K562 (cell line): ENCODE results near the gene LRRC41. TPM values are rescaled to one million over a fixed set of nuclear protein-coding genes. Genes with fewer than 3 reads are reported as not detected.

Source experiments
- ATAC-seq: fragments of 200-7000 bp; cut with Tn5 transposase; 3 replicates; pipeline ENCODE4 v1.9.1; 2020; ENCODE audit warnings: moderate library complexity
- BruUV-seq: library from RNA; stranded (reverse); fragments of 400-500 nt; replicated peaks from 2 replicates; lab custom pipeline; 2021; lab: Mats Ljungman, UMichigan
- CTCF ChIA-PET: fragments of 300-600 bp; formaldehyde crosslinking; extraction: SDS; loops from one replicate; lab custom pipeline; 2021; ENCODE audit warnings: low intra/inter-chr PET ratio; lab: Yijun Ruan, JAX
- POLR2A ChIA-PET: fragments of 300-600, 350-650 bp; sonication (Branson Sonifier 250); formaldehyde crosslinking; extraction: SDS; loops from one replicate; lab custom pipeline; 2021; ENCODE audit warnings: antibody characterized with exemption, inconsistent platforms; lab: Yijun Ruan, JAX
- DNase-seq, 4 experiments: peaks; one replicate each; pipeline versions ENCODE4 v3.0.0 to v3.0.0-alpha.2; 2011 to 2018; ENCODE audit warnings: low spot score in 3 of 4, mixed read lengths in 3 of 4; ENCODE audit errors: extremely low read depth in 1 of 4
- FAIRE-seq: peaks from 2 replicates; lab custom pipeline; 2011; peaks lifted over from hg19 to GRCh38; lab: Jason Lieb, UNC
- H2AFZ ChIP-seq: 2 replicates; pipeline ENCODE4 v1.6.0; 2011; ENCODE audit warnings: low read depth, low read length, control low read depth, inconsistent platforms
- H3K27ac ChIP-seq: fragments of 200-600 bp; 3 replicates; pipeline ENCODE4 v1.8.0; 2011; ENCODE audit warnings: low read depth, mild to moderate bottlenecking, control low read depth, inconsistent platforms, low read length, moderate library complexity, mixed read lengths; ENCODE audit errors: extremely low read depth
- H3K27me3 ChIP-seq, 2 experiments: fragments of 300-600 bp in 1 of 2; 2 replicates in 1 of 2; 3 replicates in 1 of 2; pipeline versions ENCODE4 v1.6.0 to v1.8.0; 2011; ENCODE audit warnings: inconsistent platforms in 2 of 2, low read length in 2 of 2, mild to moderate bottlenecking in 1 of 2, mixed read lengths in 1 of 2, moderate library complexity in 1 of 2; ENCODE audit not compliant: control insufficient read depth in 2 of 2, insufficient read depth in 2 of 2
- H3K36me3 ChIP-seq: fragments of 300-600 bp; 3 replicates; pipeline ENCODE4 v1.8.0; 2011; ENCODE audit warnings: mild to moderate bottlenecking, low read length, inconsistent platforms; ENCODE audit not compliant: control insufficient read depth, insufficient read depth
- H3K4me1 ChIP-seq, 2 experiments: fragments of 200-600 bp in 1 of 2; replicated peaks in 1 of 2; 2 replicates in 1 of 2; 3 replicates in 1 of 2; pipeline versions ENCODE4 v1.5.1 to v1.8.0; 2011; ENCODE audit warnings: inconsistent platforms in 2 of 2, low read length in 2 of 2, mild to moderate bottlenecking in 1 of 2, mixed read lengths in 1 of 2, moderate library complexity in 1 of 2; ENCODE audit not compliant: control insufficient read depth in 2 of 2, insufficient read depth in 2 of 2
- H3K4me2 ChIP-seq: 2 replicates; pipeline ENCODE4 v1.6.1; 2011; ENCODE audit warnings: low read length, control low read depth, inconsistent platforms, mixed read lengths; ENCODE audit not compliant: insufficient read depth
- H3K4me3 ChIP-seq: fragments of 200-600 bp; sonication (generic), shearing (Covaris generic); 2 replicates; pipeline ENCODE4 v1.5.1; 2016; ENCODE audit warnings: control low read depth, inconsistent platforms
- H3K79me2 ChIP-seq: fragments of 200-600 bp; 3 replicates; pipeline ENCODE4 v1.8.0; 2011; ENCODE audit warnings: low read length, inconsistent platforms; ENCODE audit not compliant: control insufficient read depth, insufficient read depth
- H3K9ac ChIP-seq, 2 experiments: 2 replicates each; pipeline versions ENCODE4 v1.6.0 to v1.6.1; 2011; ENCODE audit warnings: low read depth in 2 of 2, low read length in 2 of 2, control low read depth in 1 of 2, inconsistent platforms in 1 of 2, mild to moderate bottlenecking in 1 of 2, mixed read lengths in 1 of 2; ENCODE audit not compliant: insufficient read depth in 1 of 2
- H3K9me1 ChIP-seq: one replicate; pipeline ENCODE4 v1.6.0; 2011; ENCODE audit warnings: inconsistent platforms, mild to moderate bottlenecking, low read length, moderate library complexity; ENCODE audit not compliant: control insufficient read depth, insufficient read depth
- H3K9me3 ChIP-seq: replicated peaks from 2 replicates; pipeline ENCODE4 v1.5.1; 2011; ENCODE audit warnings: low read depth, low read length, inconsistent platforms; ENCODE audit not compliant: control insufficient read depth, insufficient read depth
- H4K20me1 ChIP-seq: replicated peaks from 2 replicates; pipeline ENCODE4 v1.6.1; 2011; ENCODE audit warnings: low read length, inconsistent platforms, mixed read lengths; ENCODE audit not compliant: control insufficient read depth, insufficient read depth
- ATF1 ChIP-seq, 2 experiments: fragments of 450-650 bp in 1 of 2; IDR thresholded peaks; 2 replicates each; pipeline ENCODE4 v1.6.1; 2016; ENCODE audit warnings: missing compliant biosample characterization in 1 of 2, missing genetic modification characterization in 1 of 2
- KAT7 ChIP-seq: sonication (generic); formaldehyde crosslinking; IDR thresholded peaks from 2 replicates; pipeline ENCODE4 v1.8.0; 2022; ENCODE audit warnings: missing genetic modification reagents, mild to moderate bottlenecking, borderline replicate concordance
- LARP7 ChIP-seq: fragments of 450-650 bp; IDR thresholded peaks from 2 replicates; pipeline ENCODE4 v1.6.1; 2016
- MIER1 ChIP-seq: fragments of 450-650 bp; IDR thresholded peaks from 2 replicates; pipeline ENCODE4 v1.6.1; 2016; ENCODE audit warnings: antibody characterized with exemption, mild to moderate bottlenecking, low read depth
- SPI1 ChIP-seq: IDR thresholded peaks from 2 replicates; pipeline ENCODE4 v1.6.1; 2011; ENCODE audit warnings: low read depth, low read length, control low read depth, borderline replicate concordance
- ZNF717 ChIP-seq: fragments of 250-450 bp; sonication (Bioruptor Pico); IDR thresholded peaks from 2 replicates; pipeline ENCODE4 v1.5.0; 2021
- WGBS: fragments of 100-300 bp; shearing (Covaris generic); methylation state at CpG from one replicate; pipeline ENCODE4 v1.1.6; 2016; ENCODE audit warnings: low coverage, mixed read lengths; ENCODE audit not compliant: insufficient coverage; ENCODE audit errors: missing lambda C conversion rate; 5-methylcytosine and 5-hydroxymethylcytosine counted together
- in situ Hi-C: fragments of 300-500 bp; cut with MboI; formaldehyde crosslinking; loops from 4 replicates; pipeline ENCODE4 v1.15.0; 2018; ENCODE audit warnings: inconsistent platforms, mixed read lengths
- intact Hi-C: fragments of 100-400 bp; cut with micrococcal nuclease; formaldehyde crosslinking; loops from 2 replicates; pipeline ENCODE4 v1.14.2; 2022
- polyA plus RNA-seq, 8 experiments: library from polyadenylated mRNA; depleted of rRNA in 4 of 8; stranded (reverse) in 5 of 8; unstranded in 3 of 8; fragments of >200 nt; fragmentation: Nextera tagmentation in 2 of 8; fragmentation: Illumina TruSeq in 1 of 8; extraction: Ambion mirVana in 2 of 8; extraction: Trizol in 1 of 8; gene quantifications; 2 replicates each; pipeline versions ENCODE4 v1.2.1 to v1.2.3, GENCODE V29; 2011 to 2014; ENCODE audit warnings: inconsistent platforms in 1 of 8, missing spikeins in 1 of 8
- total RNA-seq, 7 experiments: library from RNA; depleted of rRNA in 6 of 7; stranded (reverse); fragments of >200 nt in 6 of 7; fragmentation: Illumina TruSeq in 2 of 7; extraction: Trizol in 2 of 7; gene quantifications; 2 replicates each; pipeline versions ENCODE4 v1.2.1 to v1.2.3, GENCODE V29; 2011 to 2021; ENCODE audit warnings: low replicate concordance in 1 of 7
- TF ChIP-seq, protein P1 (sequence below), 2 experiments: fragments of 450-650 bp; IDR thresholded peaks; 2 replicates each; pipeline ENCODE4 v1.6.1; 2016; ENCODE audit warnings: mild to moderate bottlenecking in 2 of 2, borderline replicate concordance in 1 of 2, low read depth in 1 of 2, moderate library complexity in 1 of 2
- TF ChIP-seq, protein P2 (sequence below), 2 experiments: IDR thresholded peaks; 2 replicates each; pipeline ENCODE4 v1.6.1; 2012; ENCODE audit warnings: improper control_type of control experiment in 2 of 2, low read depth in 2 of 2, low read length in 2 of 2, borderline replicate concordance in 1 of 2

Gene LRRC41
- total and polyA plus RNA-seq, 9 of the 15 experiments (the other 6 are each of a cell fraction or from before 2014, with no cell fraction given) = 10.5 to 64.7 (median 44.2) TPM

DNA sequence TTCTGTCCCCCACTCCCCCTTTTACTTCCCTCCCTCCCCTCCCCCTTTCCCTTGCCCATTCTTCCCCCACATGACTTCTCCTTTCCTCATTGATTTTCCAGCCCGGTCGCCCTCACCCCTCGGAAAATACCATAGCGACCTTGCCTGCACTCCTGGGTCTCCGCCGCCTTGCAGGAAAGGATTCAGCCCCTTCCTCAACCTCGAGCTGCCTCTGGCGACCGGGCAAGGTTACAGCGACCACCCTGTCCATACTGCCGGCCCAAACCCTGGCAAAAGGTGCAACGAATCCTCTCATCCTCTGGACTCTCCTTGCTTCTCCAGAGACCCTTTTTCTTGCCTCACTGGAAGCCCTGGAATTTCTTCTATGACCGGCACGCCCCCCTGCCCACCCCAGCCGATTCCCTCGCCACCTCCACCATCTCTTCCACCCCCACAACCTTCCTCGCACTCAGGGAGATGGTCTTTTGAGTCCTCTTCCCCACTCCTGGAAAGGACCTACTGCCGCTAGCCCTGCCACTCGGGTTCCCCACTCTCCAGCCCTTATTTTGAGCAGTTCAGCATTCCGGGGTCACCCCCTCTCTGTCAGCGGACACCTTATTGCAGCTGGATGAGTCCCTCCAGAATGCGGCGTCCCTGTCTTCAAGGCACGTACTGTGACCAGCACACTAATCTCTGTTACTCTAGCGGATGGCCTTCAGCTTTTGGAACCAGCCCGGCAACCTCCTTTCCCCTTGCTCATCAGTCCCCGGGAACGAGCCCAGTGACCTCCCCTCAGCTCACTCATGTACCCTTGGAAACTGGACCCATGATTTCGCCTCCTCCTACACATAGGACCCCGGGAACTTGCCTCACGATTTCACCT is 38.0 kb upstream of the LRRC41 start:
- peaks cover 22 to 26% of the 10 kb centered on the region in 2 experiments for H3K4me1 ChIP-seq
- DNase-seq = peak in 3 of 4 experiments; percentile 29 to 36 (median 34)
- no peaks in the 10 kb centered on the region for H3K27me3 ChIP-seq
- peak overlapping the region; percentile 83 for H2AFZ ChIP-seq
- 16% methylated on average over 31 of the region's 31 CpGs for WGBS
- H3K9ac ChIP-seq = peak overlapping the region; percentile 94 to 95
- ATAC-seq = no peak
- no peak for FAIRE-seq
- intact Hi-C loops (loop anchor here (2.0 to 10.0 kb wide), 2 partner anchors 57 to 181 kb away; no protein-coding TSS in a partner anchor), in situ Hi-C loops (no loop called here)
- peak overlapping the region; percentile 56 for H3K4me3 ChIP-seq
- no TSS peak for BruUV-seq
- H4K20me1 ChIP-seq = peaks cover 5% of the 10 kb centered on the region; the same call in 1 of the 2 replicates
- H3K9me1 ChIP-seq = peaks cover 11% of the 10 kb centered on the region
- peaks cover 48% of the 10 kb centered on the region for H3K36me3 ChIP-seq
- peaks cover 50% of the 10 kb centered on the region for H3K79me2 ChIP-seq
- POLR2A ChIA-PET = interaction anchor here (0.5 to 4.0 kb wide), 12 partner anchors 14 to 263 kb away, joined by 3 to 20 read pairs (median 4); partner anchors contain the start of genes LRRC41, MKNK1 and UQCRH
- peak overlapping the region; percentile 95 for H3K4me2 ChIP-seq
- H3K27ac ChIP-seq = peak overlapping the region; percentile 96
- H3K9me3 ChIP-seq = no peaks in the 10 kb centered on the region
- CTCF ChIA-PET = no interaction called here
- TF ChIP-seq ZNF717 (CRISPR knock-in tag) (no peak), ATF1 (CRISPR knock-in tag; IDR thresholded peaks at IDR 0.05) (no peak), ATF1 (tag; IDR thresholded peaks at IDR 0.05) (peak; percentile 86), KAT7 (peak; percentile 74; the same call in 1 of the 2 replicates), MIER1 (peak; percentile 15; the same call in 1 of the 2 replicates), LARP7 (0 out of 2 replicates have a peak, but pooled peaks have one; percentile 5), SPI1 (0 out of 2 replicates have a peak, but pooled peaks have one; percentile 23)
- TF ChIP-seq, protein P1, sequence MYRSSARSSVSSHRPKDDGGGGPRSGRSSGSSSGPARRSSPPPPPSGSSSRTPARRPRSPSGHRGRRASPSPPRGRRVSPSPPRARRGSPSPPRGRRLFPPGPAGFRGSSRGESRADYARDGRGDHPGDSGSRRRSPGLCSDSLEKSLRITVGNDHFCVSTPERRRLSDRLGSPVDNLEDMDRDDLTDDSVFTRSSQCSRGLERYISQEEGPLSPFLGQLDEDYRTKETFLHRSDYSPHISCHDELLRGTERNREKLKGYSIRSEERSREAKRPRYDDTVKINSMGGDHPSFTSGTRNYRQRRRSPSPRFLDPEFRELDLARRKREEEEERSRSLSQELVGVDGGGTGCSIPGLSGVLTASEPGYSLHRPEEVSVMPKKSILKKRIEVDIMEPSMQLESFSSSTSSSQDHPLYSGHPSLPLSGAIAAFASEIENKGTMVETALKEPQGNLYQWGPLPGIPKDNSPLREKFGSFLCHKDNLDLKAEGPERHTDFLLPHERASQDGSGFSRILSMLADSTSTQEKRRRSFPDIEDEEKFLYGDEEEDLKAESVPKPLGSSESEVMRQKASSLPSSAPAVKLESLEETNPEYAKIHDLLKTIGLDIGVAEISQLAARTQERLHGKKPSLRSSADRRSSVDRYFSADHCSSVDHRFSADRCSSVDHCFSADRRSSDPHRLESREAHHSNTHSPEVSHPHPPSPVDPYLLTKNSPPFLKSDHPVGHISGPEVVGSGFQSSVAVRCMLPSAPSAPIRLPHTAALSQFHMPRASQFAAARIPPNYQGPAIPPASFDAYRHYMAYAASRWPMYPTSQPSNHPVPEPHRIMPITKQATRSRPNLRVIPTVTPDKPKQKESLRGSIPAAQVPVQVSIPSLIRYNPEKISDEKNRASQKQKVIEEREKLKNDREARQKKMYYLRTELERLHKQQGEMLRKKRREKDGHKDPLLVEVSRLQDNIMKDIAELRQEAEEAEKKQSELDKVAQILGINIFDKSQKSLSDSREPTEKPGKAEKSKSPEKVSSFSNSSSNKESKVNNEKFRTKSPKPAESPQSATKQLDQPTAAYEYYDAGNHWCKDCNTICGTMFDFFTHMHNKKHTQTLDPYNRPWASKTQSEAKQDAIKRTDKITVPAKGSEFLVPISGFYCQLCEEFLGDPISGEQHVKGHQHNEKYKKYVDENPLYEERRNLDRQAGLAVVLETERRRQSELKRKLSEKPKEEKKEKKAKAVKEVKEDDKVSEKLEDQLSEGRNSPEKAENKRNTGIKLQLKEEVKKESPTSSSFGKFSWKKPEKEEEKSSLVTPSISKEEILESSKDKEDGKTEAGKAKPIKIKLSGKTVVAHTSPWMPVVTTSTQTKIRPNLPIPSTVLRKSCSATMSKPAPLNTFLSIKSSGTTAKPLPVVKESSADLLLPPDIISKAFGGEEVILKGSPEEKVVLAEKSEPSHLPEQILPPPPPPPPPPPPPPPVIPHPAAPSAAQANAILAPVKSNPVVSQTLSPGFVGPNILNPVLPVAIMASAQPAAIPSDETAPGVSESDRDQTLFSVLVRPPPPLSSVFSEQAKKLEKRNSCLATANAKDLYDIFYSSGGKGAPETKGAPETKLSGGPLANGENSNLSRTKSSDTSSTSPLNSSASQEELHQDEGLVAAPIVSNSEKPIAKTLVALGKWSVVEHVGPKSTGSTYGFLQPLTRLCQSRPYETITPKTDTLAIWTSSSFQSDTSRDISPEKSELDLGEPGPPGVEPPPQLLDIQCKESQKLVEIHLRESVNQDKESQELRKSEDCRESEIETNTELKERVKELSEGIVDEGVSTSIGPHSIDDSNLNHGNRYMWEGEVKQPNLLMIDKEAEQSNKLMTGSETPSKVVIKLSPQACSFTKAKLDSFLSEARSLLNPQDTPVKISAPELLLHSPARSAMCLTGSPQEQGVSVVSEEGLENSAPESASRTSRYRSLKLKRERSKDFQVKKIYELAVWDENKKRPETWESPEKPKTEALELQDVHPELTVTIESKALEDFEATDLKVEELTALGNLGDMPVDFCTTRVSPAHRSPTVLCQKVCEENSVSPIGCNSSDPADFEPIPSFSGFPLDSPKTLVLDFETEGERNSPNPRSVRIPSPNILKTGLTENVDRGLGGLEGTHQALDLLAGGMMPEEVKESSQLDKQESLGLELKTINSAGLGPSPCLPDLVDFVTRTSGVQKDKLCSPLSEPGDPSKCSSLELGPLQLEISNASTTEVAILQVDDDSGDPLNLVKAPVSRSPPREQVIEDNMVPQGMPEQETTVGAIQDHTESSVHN (IDR thresholded peaks at IDR 0.05; ENCODE audit: borderline replicate concordance in 1 of 2, low read depth in 1 of 2) = 0 out of 4 replicates have a peak, but pooled peaks of 1 of the 2 experiments have one; percentile 8
- TF ChIP-seq, protein P2, sequence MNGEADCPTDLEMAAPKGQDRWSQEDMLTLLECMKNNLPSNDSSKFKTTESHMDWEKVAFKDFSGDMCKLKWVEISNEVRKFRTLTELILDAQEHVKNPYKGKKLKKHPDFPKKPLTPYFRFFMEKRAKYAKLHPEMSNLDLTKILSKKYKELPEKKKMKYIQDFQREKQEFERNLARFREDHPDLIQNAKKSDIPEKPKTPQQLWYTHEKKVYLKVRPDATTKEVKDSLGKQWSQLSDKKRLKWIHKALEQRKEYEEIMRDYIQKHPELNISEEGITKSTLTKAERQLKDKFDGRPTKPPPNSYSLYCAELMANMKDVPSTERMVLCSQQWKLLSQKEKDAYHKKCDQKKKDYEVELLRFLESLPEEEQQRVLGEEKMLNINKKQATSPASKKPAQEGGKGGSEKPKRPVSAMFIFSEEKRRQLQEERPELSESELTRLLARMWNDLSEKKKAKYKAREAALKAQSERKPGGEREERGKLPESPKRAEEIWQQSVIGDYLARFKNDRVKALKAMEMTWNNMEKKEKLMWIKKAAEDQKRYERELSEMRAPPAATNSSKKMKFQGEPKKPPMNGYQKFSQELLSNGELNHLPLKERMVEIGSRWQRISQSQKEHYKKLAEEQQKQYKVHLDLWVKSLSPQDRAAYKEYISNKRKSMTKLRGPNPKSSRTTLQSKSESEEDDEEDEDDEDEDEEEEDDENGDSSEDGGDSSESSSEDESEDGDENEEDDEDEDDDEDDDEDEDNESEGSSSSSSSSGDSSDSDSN (IDR thresholded peaks at IDR 0.05; ENCODE audit: borderline replicate concordance in 1 of 2, low read depth in 2 of 2, low read length in 2 of 2) = no peak
